A673 (cell line): Measurements from ENCODE around the gene BTRC. TPM values are rescaled to one million over a fixed set of nuclear protein-coding genes. Genes with fewer than 3 reads are reported as not detected.

Source experiments
- BruUV-seq: library from RNA; stranded (reverse); fragments of 400-500 nt; replicated peaks from 2 replicates; lab custom pipeline; 2021; lab: Mats Ljungman, UMichigan
- CTCF ChIA-PET: fragments of 300-600 bp; sonication (Branson Sonifier 250); formaldehyde crosslinking; loops from one replicate; lab custom pipeline; 2022; ENCODE audit warnings: antibody characterized with exemption; lab: Charles Lee
- POLR2A ChIA-PET: fragments of 300-600 bp; sonication (Branson Sonifier 250); formaldehyde crosslinking; loops from one replicate; lab custom pipeline; 2022; ENCODE audit warnings: antibody characterized with exemption; ENCODE audit not compliant: low non-redundant PET; lab: Charles Lee
- DNase-seq: peaks from one replicate; pipeline ENCODE4 v3.0.0-alpha.2; 2015; ENCODE audit warnings: low spot score
- H3K27ac ChIP-seq: fragments of 200-600 bp; sonication (generic); 2 replicates; pipeline ENCODE4 v1.5.1; 2016; ENCODE audit warnings: mixed run types, low read depth, mild to moderate bottlenecking, mixed read lengths, antibody characterized with exemption, low read length; ENCODE audit not compliant: poor library complexity, severe bottlenecking
- H3K27me3 ChIP-seq: fragments of 200-600 bp; sonication (generic); replicated peaks from 2 replicates; pipeline ENCODE4 v1.6.1; 2017; ENCODE audit warnings: mixed run types, low read depth, mild to moderate bottlenecking, mixed read lengths, antibody characterized with exemption, low read length; ENCODE audit not compliant: insufficient read depth, poor library complexity
- H3K36me3 ChIP-seq: fragments of 200-600 bp; sonication (generic); 2 replicates; pipeline ENCODE4 v1.6.1; 2016; ENCODE audit warnings: mixed run types, mild to moderate bottlenecking, mixed read lengths, antibody characterized with exemption, low read length; ENCODE audit not compliant: insufficient read depth, poor library complexity, severe bottlenecking
- H3K4me1 ChIP-seq: fragments of 200-600 bp; sonication (generic); 2 replicates; pipeline ENCODE4 v1.6.1; 2017; ENCODE audit warnings: mixed run types, mild to moderate bottlenecking, mixed read lengths, antibody characterized with exemption, low read length; ENCODE audit not compliant: insufficient read depth, poor library complexity, severe bottlenecking
- H3K4me3 ChIP-seq: fragments of 200-600 bp; sonication (generic); 2 replicates; pipeline ENCODE4 v1.5.1; 2016; ENCODE audit warnings: low read depth, mixed run types, mild to moderate bottlenecking, mixed read lengths, low read length; ENCODE audit not compliant: poor library complexity, severe bottlenecking
- H3K9me3 ChIP-seq: fragments of 200-600 bp; sonication (generic); 2 replicates; pipeline ENCODE4 v1.6.1; 2016; ENCODE audit warnings: mixed run types, low read depth, mild to moderate bottlenecking, mixed read lengths, antibody characterized with exemption, low read length; ENCODE audit not compliant: poor library complexity, severe bottlenecking
- CTCF ChIP-seq: fragments of 300-800, 200-600 bp; sonication (generic); conservative IDR thresholded peaks from 2 replicates; pipeline ENCODE4 v1.5.1; 2017; ENCODE audit warnings: low read depth, mild to moderate bottlenecking, antibody characterized with exemption, low read length, moderate library complexity, mixed read lengths
- EZH2 ChIP-seq: fragments of 200-600 bp; sonication (generic); IDR thresholded peaks from 2 replicates; pipeline ENCODE4 v1.6.1; 2017; ENCODE audit warnings: borderline replicate concordance, low read depth, mild to moderate bottlenecking, mixed read lengths, antibody characterized with exemption, low read length; ENCODE audit not compliant: poor library complexity, severe bottlenecking
- intact Hi-C: fragments of 100-400 bp; cut with micrococcal nuclease; formaldehyde crosslinking; loops from one replicate; pipeline ENCODE4 v1.10.0; 2022; ENCODE audit not compliant: unreplicated experiment
- total RNA-seq: library from RNA; stranded (reverse); gene quantifications from 2 replicates; pipeline ENCODE4 v1.2.3, GENCODE V29; 2021

BTRC gene
- total RNA-seq, 1 experiment from 2014 or later: 22.6 TPM

GRCh38 chr10:101447477-101447876 is 93.5 kb downstream of the BTRC start:
- H3K4me1 ChIP-seq: no peaks in the 10 kb centered on the region
- no peak overlapping the region for H3K4me3 ChIP-seq

DNA sequence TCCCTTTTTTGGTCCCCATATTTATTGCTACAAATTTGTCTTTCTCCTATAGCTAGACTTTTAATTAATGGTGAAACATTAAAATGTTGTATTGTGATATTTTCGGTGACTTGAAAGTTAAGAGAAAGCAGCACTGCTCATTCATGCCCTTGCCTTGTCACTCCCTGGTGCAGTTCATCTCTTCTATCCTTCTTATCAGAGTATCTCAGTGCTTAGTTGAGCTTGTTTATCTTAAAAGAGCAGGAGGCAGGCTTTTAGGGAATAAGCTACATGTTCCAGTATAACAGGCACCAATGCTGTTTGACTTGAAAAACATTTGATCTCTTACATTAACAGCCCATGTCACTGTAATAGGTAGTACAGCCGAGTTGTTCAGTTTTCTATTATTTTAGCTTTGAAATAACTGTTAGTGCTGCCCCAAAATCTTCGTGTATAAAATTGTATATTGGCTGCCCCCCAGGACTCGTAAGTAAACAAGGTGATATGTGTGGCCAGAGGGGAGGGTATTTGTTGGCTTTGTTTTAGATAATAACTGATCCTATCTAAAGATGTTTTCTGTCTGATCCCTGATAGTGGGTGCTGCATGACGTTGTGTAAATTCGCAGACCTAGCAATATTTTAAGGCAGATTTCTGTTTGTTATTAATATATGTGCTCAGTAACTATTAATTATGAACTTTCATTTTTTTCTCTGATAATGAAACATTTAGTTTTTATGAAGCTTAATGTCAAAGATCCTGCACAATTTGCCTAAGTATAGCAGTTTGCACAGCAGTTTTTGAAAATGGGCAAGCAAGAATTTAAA is 96.5 kb downstream of the BTRC start:
- no peak overlapping the region for H3K27ac ChIP-seq
- no peak for DNase-seq
- no peak for TF ChIP-seq EZH2
- no peak for TF ChIP-seq CTCF
- no peaks in the 10 kb centered on the region for H3K27me3 ChIP-seq
- ChIA-PET POLR2A (no interaction called here), CTCF (no interaction called here)
- no TSS peak for BruUV-seq
- H3K36me3 ChIP-seq: no peaks in the 10 kb centered on the region
- H3K9me3 ChIP-seq: no peaks in the 10 kb centered on the region
- no peaks in the 10 kb centered on the region for H3K4me1 ChIP-seq
- no peak overlapping the region for H3K4me3 ChIP-seq
- intact Hi-C loops: no loop called here

More at GRCh38 chr10:101447477-101447876, 93.5 kb downstream of the BTRC start:
- no peaks in the 10 kb centered on the region for H3K27me3 ChIP-seq
- no TSS peak for BruUV-seq
- ChIA-PET CTCF (no interaction called here), POLR2A (no interaction called here)
- no peak for TF ChIP-seq CTCF
- H3K9me3 ChIP-seq: no peaks in the 10 kb centered on the region
- DNase-seq: no peak
- intact Hi-C loops: no loop called here
- no peak overlapping the region for H3K27ac ChIP-seq
- H3K36me3 ChIP-seq: no peaks in the 10 kb centered on the region

DNA sequence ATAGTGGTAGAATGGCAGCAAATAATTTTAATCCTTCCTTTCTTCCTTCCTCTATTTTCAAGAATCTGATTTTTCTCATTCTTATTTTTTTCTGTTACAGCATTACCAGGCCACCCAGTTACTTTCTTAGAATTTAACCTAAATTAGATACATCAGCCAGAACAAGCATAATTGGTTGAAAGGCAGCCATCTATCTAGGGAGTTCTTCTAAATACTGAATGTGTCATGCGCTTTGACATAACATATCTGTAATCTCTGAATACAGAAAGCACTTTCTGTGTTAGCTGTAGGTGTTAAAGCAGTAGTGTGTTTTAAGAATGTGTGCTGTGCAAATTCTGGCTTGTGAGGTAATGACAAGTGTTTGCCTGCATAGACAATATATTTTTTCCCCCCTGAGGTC is 97.3 kb downstream of the BTRC start:
- no peak overlapping the region for H3K4me3 ChIP-seq
- no peaks in the 10 kb centered on the region for H3K9me3 ChIP-seq
- H3K36me3 ChIP-seq: no peaks in the 10 kb centered on the region
- TF ChIP-seq EZH2: no peak
- no peak for TF ChIP-seq CTCF
- CTCF ChIA-PET: no interaction called here
- no peak for DNase-seq
- intact Hi-C loops: no loop called here
- BruUV-seq: no TSS peak
- H3K27ac ChIP-seq: no peak overlapping the region
- H3K4me1 ChIP-seq: no peaks in the 10 kb centered on the region
- POLR2A ChIA-PET: no interaction called here
- H3K27me3 ChIP-seq: no peaks in the 10 kb centered on the region
